Fibroblast of the aortic adventitia (primary cell): ENCODE results near the gene MYBPC1. TPM values are rescaled to one million over a fixed set of nuclear protein-coding genes. Genes with fewer than 3 reads are reported as not detected.

ENCODE experiments used
- DNase-seq: peaks from one replicate; pipeline ENCODE4 v3.0.0-alpha.2; 2010; ENCODE audit warnings: low read depth
- H3K4me3 ChIP-seq: 2 replicates; pipeline ENCODE4 v1.5.1; 2011; ENCODE audit warnings: low read depth, mild to moderate bottlenecking, control low read depth, low read length, moderate library complexity
- total RNA-seq: library from RNA; depleted of rRNA; stranded (reverse); fragments of >200 nt; gene quantifications from 2 replicates; pipeline ENCODE4 v1.2.3, GENCODE V29; 2012; ENCODE audit warnings: low replicate concordance
- TF ChIP-seq, protein P1 (sequence below): IDR thresholded peaks from 2 replicates; pipeline ENCODE4 v1.5.1; 2011; ENCODE audit warnings: mild to moderate bottlenecking, low read length, control low read depth, inconsistent platforms; ENCODE audit not compliant: insufficient read depth

The MYBPC1 gene
- total RNA-seq, 1 donor: not detected

DNA sequence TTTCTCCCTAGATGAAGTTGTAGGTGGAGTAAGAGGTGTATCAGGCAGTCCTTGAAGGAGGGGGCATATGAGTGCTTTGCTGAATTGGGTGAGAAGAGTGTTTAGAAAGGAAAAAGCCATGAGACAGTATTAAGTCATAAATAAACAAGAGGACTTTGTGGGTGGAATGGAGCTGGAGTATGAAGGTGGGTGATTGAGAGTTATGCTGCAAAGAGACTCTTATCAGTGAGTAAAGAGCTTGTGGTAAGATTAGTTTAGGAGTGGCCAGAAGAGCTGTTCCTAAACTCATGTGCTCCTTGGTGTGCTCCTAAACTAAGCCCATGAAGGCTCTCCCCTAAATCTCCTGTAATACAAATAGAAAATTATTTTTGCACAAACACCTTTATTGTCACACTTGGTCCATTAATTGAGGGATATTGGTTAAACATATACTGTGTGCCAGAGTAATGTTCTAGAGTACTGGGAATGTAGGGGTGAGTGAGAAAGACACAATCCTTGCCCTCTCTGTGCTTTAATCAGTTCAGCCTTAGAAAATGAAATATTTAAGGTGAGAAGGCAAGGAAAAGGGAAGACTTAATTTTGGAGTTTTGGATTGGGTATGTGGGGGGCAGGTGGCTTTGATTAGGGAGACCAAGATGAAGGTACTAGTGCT lies 112.5 kb downstream of the MYBPC1 start:
- DNase-seq: peak; percentile 42
- no peak overlapping the region for H3K4me3 ChIP-seq
- TF ChIP-seq, protein P1, sequence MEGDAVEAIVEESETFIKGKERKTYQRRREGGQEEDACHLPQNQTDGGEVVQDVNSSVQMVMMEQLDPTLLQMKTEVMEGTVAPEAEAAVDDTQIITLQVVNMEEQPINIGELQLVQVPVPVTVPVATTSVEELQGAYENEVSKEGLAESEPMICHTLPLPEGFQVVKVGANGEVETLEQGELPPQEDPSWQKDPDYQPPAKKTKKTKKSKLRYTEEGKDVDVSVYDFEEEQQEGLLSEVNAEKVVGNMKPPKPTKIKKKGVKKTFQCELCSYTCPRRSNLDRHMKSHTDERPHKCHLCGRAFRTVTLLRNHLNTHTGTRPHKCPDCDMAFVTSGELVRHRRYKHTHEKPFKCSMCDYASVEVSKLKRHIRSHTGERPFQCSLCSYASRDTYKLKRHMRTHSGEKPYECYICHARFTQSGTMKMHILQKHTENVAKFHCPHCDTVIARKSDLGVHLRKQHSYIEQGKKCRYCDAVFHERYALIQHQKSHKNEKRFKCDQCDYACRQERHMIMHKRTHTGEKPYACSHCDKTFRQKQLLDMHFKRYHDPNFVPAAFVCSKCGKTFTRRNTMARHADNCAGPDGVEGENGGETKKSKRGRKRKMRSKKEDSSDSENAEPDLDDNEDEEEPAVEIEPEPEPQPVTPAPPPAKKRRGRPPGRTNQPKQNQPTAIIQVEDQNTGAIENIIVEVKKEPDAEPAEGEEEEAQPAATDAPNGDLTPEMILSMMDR: no peak

DNA sequence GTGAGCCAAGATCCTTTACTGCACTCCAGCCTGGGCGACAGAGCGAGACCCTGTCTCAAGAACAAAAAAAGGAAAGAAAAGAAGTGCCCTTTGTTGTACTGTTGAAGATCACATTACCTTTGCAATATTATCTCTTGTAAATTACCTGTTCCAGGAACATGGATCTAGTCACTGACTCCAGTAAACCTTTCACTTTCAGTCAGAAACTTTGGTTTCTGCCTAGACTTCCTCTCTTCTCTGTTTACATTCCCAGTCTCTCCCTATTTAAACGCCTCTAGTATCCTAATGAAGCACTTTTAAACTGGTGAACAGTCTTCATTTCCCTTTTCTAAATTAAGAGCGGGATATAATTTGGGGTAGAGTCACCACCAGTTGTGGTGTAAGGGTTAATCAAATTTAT lies 115.5 kb downstream of the MYBPC1 start:
- TF ChIP-seq, protein P1: no peak
- DNase-seq: no peak
- no peak overlapping the region for H3K4me3 ChIP-seq

DNA sequence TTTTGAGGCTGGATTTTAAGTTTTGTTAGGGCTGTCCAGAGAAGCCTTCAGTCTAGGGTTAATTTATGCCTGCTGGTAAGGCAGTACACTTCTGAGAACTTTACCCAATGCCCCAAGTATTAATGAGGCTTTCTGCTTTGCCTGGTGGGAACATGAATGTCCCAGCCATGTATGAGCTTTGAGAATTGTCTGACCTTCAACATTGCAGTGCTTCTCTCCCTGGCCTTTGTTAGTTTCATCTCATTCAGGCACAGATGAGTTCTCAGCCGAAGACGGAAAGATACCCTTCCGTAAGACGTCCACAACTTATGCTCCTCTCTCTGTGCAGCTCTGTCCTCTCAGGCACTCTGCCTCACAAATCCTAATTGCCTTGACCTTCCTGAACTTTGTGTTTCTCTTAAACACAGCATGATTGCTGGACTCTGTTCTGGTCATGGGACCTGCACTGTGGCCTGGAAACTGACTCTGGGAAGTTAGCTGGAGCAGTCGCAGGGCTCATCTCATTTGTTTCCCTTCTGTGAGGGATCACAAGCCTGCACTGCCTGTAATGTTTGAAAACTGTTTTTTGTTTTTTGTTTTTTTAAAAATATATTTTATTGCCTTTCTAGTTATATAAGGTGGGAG lies 118.4 kb downstream of the MYBPC1 start:
- H3K4me3 ChIP-seq: no peak overlapping the region
- TF ChIP-seq, protein P1: no peak
- peak; percentile 4 for DNase-seq

DNA sequence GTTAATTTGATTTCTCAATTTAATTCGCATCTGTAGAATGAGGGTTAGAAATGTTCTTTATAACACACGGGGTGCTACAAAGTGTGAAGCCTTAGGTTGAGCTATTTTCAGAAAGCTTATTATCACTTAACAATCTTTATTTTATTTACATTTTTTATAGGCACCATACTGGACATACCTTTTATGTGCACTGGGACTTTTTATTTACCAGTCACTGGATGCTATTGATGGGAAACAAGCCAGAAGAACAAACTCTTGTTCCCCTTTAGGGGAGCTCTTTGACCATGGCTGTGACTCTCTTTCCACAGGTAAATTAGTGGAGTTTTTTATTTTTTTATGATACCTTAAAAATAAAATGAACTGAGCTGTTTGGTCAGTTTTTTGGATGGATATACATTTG lies 119.2 kb downstream of the MYBPC1 start:
- DNase-seq: no peak
- TF ChIP-seq, protein P1: no peak
- H3K4me3 ChIP-seq: no peak overlapping the region

DNA sequence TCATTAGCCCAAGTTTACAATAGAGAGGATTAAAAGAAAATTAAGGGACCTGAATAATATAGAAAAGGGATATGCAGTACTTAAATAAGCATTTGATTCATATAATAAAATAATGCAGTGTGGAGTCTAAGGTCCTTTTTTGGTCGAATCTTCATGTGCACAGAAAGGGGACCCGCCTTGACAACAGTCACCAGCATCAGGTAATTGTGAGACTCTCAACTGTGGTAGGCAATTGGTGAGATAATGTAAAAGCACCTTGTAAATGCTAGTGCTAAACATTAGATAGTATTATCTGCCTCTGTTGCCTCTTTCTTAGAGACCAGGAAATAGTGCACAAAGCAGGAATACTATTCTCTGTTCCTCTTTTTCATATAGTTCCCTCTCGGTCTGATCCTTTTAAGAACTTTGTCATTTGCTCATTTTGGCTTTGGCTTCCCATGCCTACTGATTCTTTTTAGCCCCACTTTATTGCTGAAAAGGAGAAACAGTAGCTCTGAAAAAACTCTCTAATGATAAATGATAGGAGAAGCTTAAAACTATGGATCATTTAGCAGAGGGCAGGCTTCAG lies 120.2 kb downstream of the MYBPC1 start:
- DNase-seq: no peak
- TF ChIP-seq, protein P1: no peak
- H3K4me3 ChIP-seq: no peak overlapping the region

DNA sequence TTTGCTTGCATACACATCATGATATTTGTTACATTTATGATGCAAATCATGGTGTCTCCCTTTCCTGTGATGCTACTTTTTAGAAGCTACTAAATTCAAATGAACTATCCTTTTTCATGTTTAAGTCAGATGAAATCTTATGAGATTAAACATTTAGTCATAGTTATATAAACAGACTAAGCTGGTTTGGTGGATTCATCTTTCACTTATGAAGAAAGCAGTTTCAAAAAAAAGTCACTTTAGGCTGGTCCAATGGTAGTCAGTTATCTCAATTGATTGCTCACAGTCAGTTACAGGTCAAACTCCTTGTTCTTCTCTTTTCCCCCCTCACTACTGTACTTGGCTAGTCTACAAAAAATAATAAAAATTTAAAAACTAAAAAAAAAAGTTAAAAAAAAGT lies 124.8 kb downstream of the MYBPC1 start:
- no peak overlapping the region for H3K4me3 ChIP-seq
- TF ChIP-seq, protein P1: no peak
- peak; percentile 12 for DNase-seq
